Right renal pelvis (tissue), 4 donors: ENCODE results near the gene SLC35A3. TPM values are rescaled to one million over a fixed set of nuclear protein-coding genes. Genes with fewer than 3 reads are reported as not detected.
"Not testable (repeated sequence)": the region's sequence is repeated elsewhere in the genome, so short reads cannot be mapped to it uniquely, and the experiment has no call there.

Source experiments
- DNase-seq, 4 donors: peaks; one replicate each; pipeline ENCODE4 v3.0.0-alpha.2; 2013; ENCODE audit warnings: low read depth in 4 of 4, low spot score in 3 of 4, missing footprints in 1 of 4
- polyA plus RNA-seq, 4 donors: library from polyadenylated mRNA; unstranded; fragments of 120-200 nt; gene quantifications; one replicate each; pipeline ENCODE4 v1.2.1, GENCODE V29; 2013; ENCODE audit not compliant: insufficient read length in 4 of 4

The SLC35A3 gene
- polyA plus RNA-seq, 4 donors = 30.6 to 41.0 (median 38.4) TPM

- no peak for DNase-seq
These were observed 59.0 kb downstream of the SLC35A3 start for GRCh38 chr1:100028765-100029164.

GRCh38 chr1:100034470-100034869 lies 64.7 kb downstream of the SLC35A3 start:
- no peak for DNase-seq

GRCh38 chr1:100035214-100035613 lies 65.4 kb downstream of the SLC35A3 start:
- DNase-seq = no peak

- no peak for DNase-seq
These were observed 67.2 kb downstream of the SLC35A3 start for GRCh38 chr1:100036718-100037655.

- peak in 1 of 4 donors; percentile 16 for DNase-seq
These were observed 67.8 kb downstream of the SLC35A3 start for GRCh38 chr1:100037656-100037926.

DNA sequence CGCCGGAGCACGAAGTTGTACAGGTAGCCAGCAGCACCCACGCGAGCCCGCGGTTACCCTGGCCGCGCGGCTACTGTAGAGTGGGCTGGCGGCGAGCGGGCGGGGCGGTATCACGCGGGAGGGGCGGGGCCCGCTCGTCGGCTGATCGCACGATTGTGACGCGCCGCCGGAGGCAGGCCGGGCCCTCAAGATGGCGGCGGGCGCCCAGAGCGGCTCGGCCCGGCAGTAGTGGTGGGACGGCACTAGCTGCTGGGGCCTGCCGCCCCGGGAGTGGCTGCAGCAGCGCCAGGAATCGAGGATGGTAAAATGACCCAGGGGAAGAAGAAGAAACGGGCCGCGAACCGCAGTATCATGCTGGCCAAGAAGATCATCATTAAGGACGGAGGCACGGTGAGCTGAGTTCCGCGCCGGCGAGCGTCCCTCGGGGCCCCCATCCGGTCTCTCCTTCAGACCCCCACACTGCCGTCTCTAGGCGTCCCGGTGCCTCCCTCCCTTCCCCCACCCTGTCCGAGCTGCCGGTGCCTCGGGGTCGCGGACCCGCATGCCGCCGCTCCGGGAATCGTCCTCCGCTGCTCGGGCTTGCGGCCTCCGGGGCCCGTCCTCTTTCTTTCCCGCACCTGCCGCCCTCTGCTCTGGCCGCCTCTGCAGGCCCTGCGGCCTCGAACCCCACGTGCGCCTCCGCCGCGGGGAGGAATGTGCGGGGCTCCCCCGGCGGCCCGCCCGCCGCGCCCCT lies 68.3 kb downstream of the SLC35A3 start:
- DNase-seq = peak; percentile 76 to 81 (median 78)

DNA sequence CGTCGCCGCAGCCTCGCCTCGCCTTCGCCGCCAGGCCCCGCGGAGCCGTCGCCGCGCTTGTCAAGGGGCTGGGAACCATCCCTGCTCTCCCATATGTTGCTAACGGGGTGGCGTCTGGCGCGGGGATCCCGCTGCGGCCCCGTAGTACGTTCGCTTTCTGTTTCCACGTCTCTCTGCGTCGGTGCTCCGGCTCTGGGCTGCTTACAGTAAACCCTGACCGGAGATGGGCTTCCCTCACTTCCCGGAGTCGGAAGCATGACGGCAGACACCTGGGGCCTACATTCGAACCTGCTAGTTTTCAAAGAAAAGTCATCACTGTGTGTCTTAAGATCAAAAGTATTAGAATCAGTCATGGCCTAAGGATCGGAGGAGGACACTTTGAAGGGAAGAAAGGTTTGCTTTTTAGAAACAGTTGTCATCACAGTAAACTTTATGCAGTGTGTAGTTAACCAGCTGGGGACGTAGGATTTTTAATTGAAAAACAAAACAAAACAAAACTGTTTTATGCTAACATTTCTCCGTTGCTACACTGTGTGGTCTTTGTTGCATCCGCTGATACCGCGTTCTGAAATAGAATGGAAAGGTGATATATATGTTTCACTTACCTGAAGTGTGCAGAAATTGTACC lies 69.0 kb downstream of the SLC35A3 start:
- peak in 2 of 4 donors; percentile 39 to 65 for DNase-seq

DNA sequence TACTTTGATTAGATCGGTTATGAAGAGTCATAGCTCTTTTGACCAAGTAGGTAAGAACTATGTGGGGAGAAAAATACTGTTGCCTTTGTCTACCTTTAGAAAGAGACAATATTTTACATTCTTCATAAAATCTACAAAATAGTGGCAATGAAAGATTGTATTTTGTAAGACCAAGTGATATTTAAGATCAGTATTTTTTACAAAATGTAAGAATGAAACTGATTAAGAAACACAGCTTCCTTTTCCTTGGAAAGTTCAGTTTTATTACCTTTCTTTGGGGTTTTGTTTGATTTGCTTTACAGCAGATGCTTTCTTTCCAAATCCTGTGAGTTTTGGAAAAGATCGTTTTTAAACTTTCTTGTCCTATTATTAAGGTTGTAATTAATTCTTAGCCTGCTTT lies 69.8 kb downstream of the SLC35A3 start:
- no peak for DNase-seq

DNA sequence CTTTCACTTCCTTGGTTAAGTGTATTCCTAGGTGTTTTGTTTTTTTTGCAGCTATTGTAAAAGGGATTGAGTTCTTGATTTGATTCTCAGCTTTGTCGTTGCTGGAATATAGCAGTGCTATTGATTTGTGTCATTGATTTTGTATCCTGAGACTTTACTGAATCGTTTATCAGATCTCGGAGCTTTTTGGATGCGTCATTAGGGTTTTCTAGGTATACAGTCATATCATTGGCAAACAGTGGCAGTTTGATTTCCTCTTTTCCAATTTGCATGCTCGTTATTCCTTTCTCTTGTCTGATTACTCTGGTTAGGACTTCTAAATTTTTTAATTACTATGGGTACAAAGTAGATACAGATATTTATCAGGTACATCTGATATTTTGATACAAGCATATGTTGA lies 75.4 kb downstream of the SLC35A3 start:
- DNase-seq = no peak

DNA sequence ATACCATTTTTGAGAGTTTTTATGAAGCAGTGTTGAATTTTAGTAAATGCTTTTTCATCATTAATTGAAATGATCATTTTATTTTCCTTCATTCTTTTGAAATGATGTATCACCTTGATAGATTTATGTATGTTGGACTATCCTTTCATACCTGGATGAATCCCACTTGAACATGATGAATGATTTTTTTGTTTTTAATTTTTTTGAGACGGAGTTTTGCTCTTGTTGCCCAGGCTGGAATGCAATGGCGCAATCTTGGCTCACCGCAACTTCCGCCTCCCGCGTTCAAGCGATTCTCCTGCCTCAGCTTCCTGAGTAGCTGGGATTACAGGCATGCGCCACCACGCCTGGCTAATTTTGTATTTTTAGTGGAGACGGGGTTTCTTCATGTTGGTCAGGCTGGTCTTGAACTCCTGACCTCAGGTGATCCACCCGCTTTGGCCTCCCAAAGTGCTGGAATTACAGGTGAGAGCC lies 77.5 kb downstream of the SLC35A3 start:
- DNase-seq = not testable (repeated sequence)

- DNase-seq = no peak
These were observed 80.3 kb downstream of the SLC35A3 start for GRCh38 chr1:100050139-100050538.

- DNase-seq = no peak
These were observed 81.6 kb downstream of the SLC35A3 start for GRCh38 chr1:100051401-100051800.

GRCh38 chr1:100051893-100052292 lies 82.1 kb downstream of the SLC35A3 start:
- no peak for DNase-seq

DNA sequence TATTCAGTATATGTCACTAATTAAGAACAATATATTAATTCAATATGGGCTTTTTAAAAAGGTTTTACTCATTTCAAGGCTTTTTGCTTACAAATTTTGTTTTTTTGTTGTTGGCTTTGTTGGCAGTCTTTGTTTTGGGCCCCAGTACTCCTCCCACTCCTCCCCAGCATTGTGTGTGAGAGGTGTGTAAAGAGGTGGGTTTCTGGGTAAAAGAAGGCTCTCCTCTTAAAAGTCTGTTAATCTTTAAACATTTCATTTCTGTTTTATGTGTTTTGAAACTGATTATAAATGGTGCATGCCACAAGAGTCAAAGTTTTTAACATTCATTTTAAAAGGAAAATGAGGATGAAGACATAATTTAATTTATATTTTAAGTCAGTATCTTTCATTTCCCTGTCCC lies 83.3 kb downstream of the SLC35A3 start:
- DNase-seq = no peak

DNA sequence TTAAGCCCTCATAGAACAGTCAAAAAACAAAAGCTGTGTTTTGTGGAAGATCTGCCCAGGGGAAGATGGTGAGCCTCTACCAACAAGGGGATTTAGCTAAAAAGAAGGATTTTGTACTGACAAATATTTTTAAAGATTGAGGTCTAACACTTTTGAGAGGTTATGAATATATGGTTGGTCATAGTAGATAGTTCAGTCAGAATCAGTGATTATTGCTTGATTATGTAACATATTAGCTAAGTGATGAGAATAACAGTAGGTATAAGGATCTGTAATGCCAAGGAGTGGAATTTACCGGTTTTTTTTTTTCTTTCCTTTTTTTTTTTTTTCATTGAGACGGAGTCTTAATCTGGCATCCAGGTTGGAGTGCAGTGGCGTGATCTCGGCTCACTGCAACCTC lies 83.9 kb downstream of the SLC35A3 start:
- no peak for DNase-seq

- DNase-seq = no peak
These were observed 91.9 kb downstream of the SLC35A3 start for GRCh38 chr1:100061681-100062080.

- DNase-seq = no peak
These were observed 95.6 kb downstream of the SLC35A3 start for GRCh38 chr1:100065183-100065968.

- no peak for DNase-seq
These were observed 96.1 kb downstream of the SLC35A3 start for GRCh38 chr1:100065969-100066227.

- no peak for DNase-seq
These were observed 100.6 kb downstream of the SLC35A3 start for GRCh38 chr1:100070201-100070939.

- no peak for DNase-seq
These were observed 103.7 kb downstream of the SLC35A3 start for GRCh38 chr1:100073531-100073930.
